OCI-LY1 (cell line): ENCODE data around the gene PRSS50.

Experiments
- EZH2 ChIP-seq: fragments of 200-600 bp; sonication (generic), shearing (Covaris generic); IDR thresholded peaks from 2 replicates; pipeline ENCODE4 v1.8.0; 2017; ENCODE audit warnings: borderline replicate concordance, mixed run types, mild to moderate bottlenecking, antibody characterized with exemption, low read length, moderate library complexity, mixed read lengths
- TF ChIP-seq, protein P1 (sequence below): fragments of 200-600 bp; sonication (generic), shearing (Covaris generic); IDR thresholded peaks from 2 replicates; pipeline ENCODE4 v1.5.1; 2017; ENCODE audit warnings: mild to moderate bottlenecking, antibody characterized with exemption, low read length, moderate library complexity, mixed read lengths

DNA sequence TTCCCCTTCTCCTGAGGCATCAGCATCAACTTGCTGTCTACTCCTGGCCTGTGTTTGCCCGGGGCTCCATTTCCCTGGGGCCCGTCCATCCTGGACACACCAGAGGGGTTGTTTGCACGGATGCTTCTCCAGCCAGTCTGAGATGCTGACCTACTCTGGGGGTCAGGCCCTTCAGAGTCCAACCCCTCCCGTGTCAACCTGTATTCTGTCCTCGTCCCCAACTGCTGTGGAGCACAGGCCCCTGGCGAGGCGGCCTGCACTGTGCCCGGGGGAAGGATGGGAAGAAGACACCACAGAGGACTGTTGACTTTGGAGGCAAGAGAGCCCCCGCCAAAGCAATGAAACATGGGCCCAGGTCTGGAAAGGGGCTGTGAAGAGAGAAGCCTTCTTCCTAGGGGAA is 50.0 kb downstream of the PRSS50 start:
- TF ChIP-seq, protein P1, sequence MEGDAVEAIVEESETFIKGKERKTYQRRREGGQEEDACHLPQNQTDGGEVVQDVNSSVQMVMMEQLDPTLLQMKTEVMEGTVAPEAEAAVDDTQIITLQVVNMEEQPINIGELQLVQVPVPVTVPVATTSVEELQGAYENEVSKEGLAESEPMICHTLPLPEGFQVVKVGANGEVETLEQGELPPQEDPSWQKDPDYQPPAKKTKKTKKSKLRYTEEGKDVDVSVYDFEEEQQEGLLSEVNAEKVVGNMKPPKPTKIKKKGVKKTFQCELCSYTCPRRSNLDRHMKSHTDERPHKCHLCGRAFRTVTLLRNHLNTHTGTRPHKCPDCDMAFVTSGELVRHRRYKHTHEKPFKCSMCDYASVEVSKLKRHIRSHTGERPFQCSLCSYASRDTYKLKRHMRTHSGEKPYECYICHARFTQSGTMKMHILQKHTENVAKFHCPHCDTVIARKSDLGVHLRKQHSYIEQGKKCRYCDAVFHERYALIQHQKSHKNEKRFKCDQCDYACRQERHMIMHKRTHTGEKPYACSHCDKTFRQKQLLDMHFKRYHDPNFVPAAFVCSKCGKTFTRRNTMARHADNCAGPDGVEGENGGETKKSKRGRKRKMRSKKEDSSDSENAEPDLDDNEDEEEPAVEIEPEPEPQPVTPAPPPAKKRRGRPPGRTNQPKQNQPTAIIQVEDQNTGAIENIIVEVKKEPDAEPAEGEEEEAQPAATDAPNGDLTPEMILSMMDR: no peak
- TF ChIP-seq EZH2: no peak
